HEK293 (cell line): ENCODE measurements around the gene OR4N5.

Experiments used
- CTCF ChIA-PET: fragments of 350-600 bp; formaldehyde crosslinking; extraction: SDS; loops from one replicate; lab custom pipeline; 2021; ENCODE audit warnings: antibody characterized with exemption; lab: Yijun Ruan, JAX
- POLR2A ChIA-PET: fragments of 300-600 bp; formaldehyde crosslinking; extraction: SDS; loops from one replicate; lab custom pipeline; 2020; ENCODE audit warnings: antibody characterized with exemption, inconsistent platforms; lab: Yijun Ruan, JAX
- H3K27ac ChIP-seq: fragments of 200-500 bp; sonication (Bioruptor generic); 2 replicates; pipeline ENCODE4 v1.5.1; 2014; ENCODE audit warnings: low read depth, low read length, control low read depth, inconsistent platforms; ENCODE audit errors: extremely low read depth
- H3K36me3 ChIP-seq, 2 experiments: fragments of 200-500 bp in 1 of 2; sonication (Bioruptor generic) in 1 of 2; 1 replicate in 1 of 2; 2 replicates in 1 of 2; pipeline ENCODE4 v1.5.1; 2014 to 2017; ENCODE audit warnings: inconsistent platforms in 2 of 2, low read length in 2 of 2; ENCODE audit not compliant: control insufficient read depth in 2 of 2, insufficient read depth in 1 of 2
- H3K4me1 ChIP-seq: fragments of 200-500 bp; sonication (Bioruptor generic); 2 replicates; pipeline ENCODE4 v1.5.1; 2014; ENCODE audit warnings: mild to moderate bottlenecking, low read length, inconsistent platforms; ENCODE audit not compliant: control insufficient read depth, insufficient read depth
- H3K4me3 ChIP-seq: 2 replicates; pipeline ENCODE4 v1.5.1; 2011; ENCODE audit warnings: low read depth, mild to moderate bottlenecking, control low read depth, low read length, moderate library complexity
- H3K9me3 ChIP-seq: fragments of 200-500 bp; sonication (Bioruptor generic); 2 replicates; pipeline ENCODE4 v1.5.1; 2014; ENCODE audit warnings: low read depth, low read length, inconsistent platforms; ENCODE audit not compliant: control insufficient read depth, insufficient read depth
- GLIS2 ChIP-seq: fragments of 450-650 bp; formaldehyde crosslinking; IDR thresholded peaks from 2 replicates; pipeline ENCODE4 v1.5.1; 2016; ENCODE audit warnings: missing biosample characterization, missing genetic modification characterization
- SCRT1 ChIP-seq: fragments of 450-650 bp; formaldehyde crosslinking; IDR thresholded peaks from 2 replicates; pipeline ENCODE4 v1.5.1; 2016; ENCODE audit warnings: missing biosample characterization, missing genetic modification characterization, borderline replicate concordance
- SETDB1 ChIP-seq: IDR thresholded peaks from one replicate; pipeline ENCODE4 v1.6.1; 2017; ENCODE audit warnings: mild to moderate bottlenecking, low read length, moderate library complexity, mixed read lengths; ENCODE audit not compliant: insufficient read length
- SP3 ChIP-seq: fragments of 450-650 bp; formaldehyde crosslinking; IDR thresholded peaks from 2 replicates; pipeline ENCODE4 v1.5.1; 2016; ENCODE audit warnings: missing biosample characterization, missing genetic modification characterization
- TRIM28 ChIP-seq: IDR thresholded peaks from 2 replicates; pipeline ENCODE4 v1.6.1; 2011; ENCODE audit warnings: low read length, control low read depth, borderline replicate concordance
- ZBTB48 ChIP-seq: fragments of 450-650 bp; formaldehyde crosslinking; IDR thresholded peaks from 2 replicates; pipeline ENCODE4 v1.5.1; 2016; ENCODE audit warnings: missing biosample characterization, missing genetic modification characterization
- ZNF10 ChIP-seq: fragments of 450-650 bp; formaldehyde crosslinking; IDR thresholded peaks from 2 replicates; pipeline ENCODE4 v1.5.1; 2017; ENCODE audit warnings: missing biosample characterization, missing genetic modification characterization
- ZNF157 ChIP-seq: fragments of 450-650 bp; formaldehyde crosslinking; IDR thresholded peaks from 2 replicates; pipeline ENCODE4 v1.5.1; 2016; ENCODE audit warnings: missing biosample characterization, missing genetic modification characterization
- ZNF221 ChIP-seq: fragments of 450-650 bp; formaldehyde crosslinking; IDR thresholded peaks from 2 replicates; pipeline ENCODE4 v1.5.1; 2017; ENCODE audit warnings: missing biosample characterization, missing genetic modification characterization, borderline replicate concordance
- ZNF266 ChIP-seq: fragments of 450-650 bp; formaldehyde crosslinking; IDR thresholded peaks from 2 replicates; pipeline ENCODE4 v1.5.1; 2016; ENCODE audit warnings: missing biosample characterization, missing genetic modification characterization, low read depth
- ZNF341 ChIP-seq: fragments of 450-650 bp; formaldehyde crosslinking; IDR thresholded peaks from 2 replicates; pipeline ENCODE4; 2016; ENCODE audit warnings: low read depth, missing biosample characterization, missing genetic modification characterization
- ZNF350 ChIP-seq: fragments of 450-650 bp; formaldehyde crosslinking; IDR thresholded peaks from 2 replicates; pipeline ENCODE4 v1.5.0; 2017; ENCODE audit warnings: missing biosample characterization, mild to moderate bottlenecking, missing genetic modification characterization
- ZNF561 ChIP-seq: fragments of 450-650 bp; IDR thresholded peaks from 2 replicates; pipeline ENCODE4 v1.5.1; 2018; ENCODE audit warnings: missing biosample characterization, missing genetic modification characterization, borderline replicate concordance
- ZNF585B ChIP-seq: fragments of 450-650 bp; formaldehyde crosslinking; IDR thresholded peaks from 2 replicates; pipeline ENCODE4 v1.5.1; 2016; ENCODE audit warnings: missing biosample characterization, missing genetic modification characterization
- ZNF792 ChIP-seq: fragments of 450-650 bp; formaldehyde crosslinking; IDR thresholded peaks from 2 replicates; pipeline ENCODE4 v1.5.1; 2016; ENCODE audit warnings: missing biosample characterization, missing genetic modification characterization
- ZNF843 ChIP-seq: fragments of 450-650 bp; formaldehyde crosslinking; IDR thresholded peaks from 2 replicates; pipeline ENCODE4 v1.5.1; 2016; ENCODE audit warnings: missing biosample characterization, missing genetic modification characterization
- TF ChIP-seq, protein P1 (sequence below): fragments of 450-650 bp; formaldehyde crosslinking; IDR thresholded peaks from 2 replicates; pipeline ENCODE4 v1.5.1; 2016; ENCODE audit warnings: missing biosample characterization, missing genetic modification characterization
- TF ChIP-seq, protein P2 (sequence below): fragments of 450-650 bp; IDR thresholded peaks from 2 replicates; pipeline ENCODE4 v1.5.1; 2018; ENCODE audit warnings: missing biosample characterization, missing genetic modification characterization
- TF ChIP-seq, protein P3 (sequence below): fragments of 450-650 bp; formaldehyde crosslinking; IDR thresholded peaks from 2 replicates; pipeline ENCODE4 v1.5.1; 2016; ENCODE audit warnings: missing biosample characterization, missing genetic modification characterization, borderline replicate concordance
- TF ChIP-seq, protein P4 (sequence below): fragments of 450-650 bp; formaldehyde crosslinking; IDR thresholded peaks from 2 replicates; pipeline ENCODE4 v1.5.1; 2016; ENCODE audit warnings: missing biosample characterization, missing genetic modification characterization

Gene OR4N5

DNA sequence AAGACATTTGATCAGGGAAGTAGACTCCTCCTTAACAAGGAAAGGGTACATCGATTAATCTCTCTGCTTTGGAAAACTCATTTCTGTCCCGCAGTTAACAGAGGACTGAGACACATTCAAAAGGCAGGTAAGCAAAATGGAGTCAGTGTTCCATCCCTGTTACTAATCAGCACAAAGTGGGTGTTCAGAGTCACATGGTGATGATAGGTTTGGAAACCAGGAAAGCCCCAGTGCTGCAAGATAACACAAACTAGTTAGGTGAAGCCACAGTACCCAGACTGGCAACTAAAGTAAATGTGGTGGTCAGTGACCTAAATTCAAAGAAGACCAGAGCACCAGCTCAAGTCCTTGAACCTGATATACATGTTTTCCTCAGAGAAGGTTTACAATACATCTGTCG lies 26.3 kb upstream of the OR4N5 start (continued):
- TF ChIP-seq, protein P1, sequence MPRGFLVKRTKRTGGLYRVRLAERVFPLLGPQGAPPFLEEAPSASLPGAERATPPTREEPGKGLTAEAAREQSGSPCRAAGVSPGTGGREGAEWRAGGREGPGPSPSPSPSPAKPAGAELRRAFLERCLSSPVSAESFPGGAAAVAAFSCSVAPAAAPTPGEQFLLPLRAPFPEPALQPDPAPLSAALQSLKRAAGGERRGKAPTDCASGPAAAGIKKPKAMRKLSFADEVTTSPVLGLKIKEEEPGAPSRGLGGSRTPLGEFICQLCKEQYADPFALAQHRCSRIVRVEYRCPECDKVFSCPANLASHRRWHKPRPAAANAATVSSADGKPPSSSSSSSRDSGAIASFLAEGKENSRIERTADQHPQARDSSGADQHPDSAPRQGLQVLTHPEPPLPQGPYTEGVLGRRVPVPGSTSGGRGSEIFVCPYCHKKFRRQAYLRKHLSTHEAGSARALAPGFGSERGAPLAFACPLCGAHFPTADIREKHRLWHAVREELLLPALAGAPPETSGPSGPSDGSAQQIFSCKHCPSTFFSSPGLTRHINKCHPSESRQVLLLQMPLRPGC = no peak
- TF ChIP-seq ZNF350 (tag by site-specific recombination) (no peak), ZNF792 (no peak), ZNF585B (tag by site-specific recombination) (no peak), ZNF266 (tag by site-specific recombination) (no peak)
- TF ChIP-seq, all 188 proteins: peak for 0

DNA sequence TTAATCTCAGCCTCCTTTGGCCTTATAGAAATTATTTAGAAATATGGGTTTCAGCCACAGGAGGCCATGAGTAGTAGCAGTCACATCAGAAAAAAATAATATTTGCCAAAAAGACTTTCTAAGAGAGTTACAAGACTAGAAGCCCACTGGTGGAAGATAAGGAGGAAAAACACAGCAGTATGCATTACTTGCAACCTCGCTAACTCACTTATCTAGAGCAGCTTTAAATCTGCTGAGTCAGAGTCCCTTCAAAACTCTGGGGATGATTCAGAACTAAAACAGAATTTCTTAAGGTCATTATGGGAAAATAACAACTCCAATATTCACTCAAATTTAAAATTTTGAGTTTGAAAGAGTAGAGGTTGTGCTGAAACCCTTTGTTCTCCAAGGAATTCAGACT lies 21.9 kb upstream of the OR4N5 start:
- H3K4me1 ChIP-seq = no peaks in the 10 kb centered on the region
- H3K36me3 ChIP-seq = no peaks in the 10 kb centered on the region
- CTCF ChIA-PET = interaction anchor here (0.5 kb wide), 1 partner anchor 21 kb away, joined by 3 read pairs; no protein-coding TSS in a partner anchor
- H3K4me3 ChIP-seq = no peak overlapping the region
- no peak for TF ChIP-seq GLIS2 (tag by site-specific recombination)
- no peak for TF ChIP-seq ZBTB48
- TF ChIP-seq, protein P2, sequence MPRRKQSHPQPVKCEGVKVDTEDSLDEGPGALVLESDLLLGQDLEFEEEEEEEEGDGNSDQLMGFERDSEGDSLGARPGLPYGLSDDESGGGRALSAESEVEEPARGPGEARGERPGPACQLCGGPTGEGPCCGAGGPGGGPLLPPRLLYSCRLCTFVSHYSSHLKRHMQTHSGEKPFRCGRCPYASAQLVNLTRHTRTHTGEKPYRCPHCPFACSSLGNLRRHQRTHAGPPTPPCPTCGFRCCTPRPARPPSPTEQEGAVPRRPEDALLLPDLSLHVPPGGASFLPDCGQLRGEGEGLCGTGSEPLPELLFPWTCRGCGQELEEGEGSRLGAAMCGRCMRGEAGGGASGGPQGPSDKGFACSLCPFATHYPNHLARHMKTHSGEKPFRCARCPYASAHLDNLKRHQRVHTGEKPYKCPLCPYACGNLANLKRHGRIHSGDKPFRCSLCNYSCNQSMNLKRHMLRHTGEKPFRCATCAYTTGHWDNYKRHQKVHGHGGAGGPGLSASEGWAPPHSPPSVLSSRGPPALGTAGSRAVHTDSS (tag by site-specific recombination) = no peak
- no peak for TF ChIP-seq ZNF10 (tag by site-specific recombination)
- TF ChIP-seq SCRT1 (tag by site-specific recombination) = no peak
- TF ChIP-seq ZNF561 (tag by site-specific recombination) = no peak
- TF ChIP-seq, protein P3, sequence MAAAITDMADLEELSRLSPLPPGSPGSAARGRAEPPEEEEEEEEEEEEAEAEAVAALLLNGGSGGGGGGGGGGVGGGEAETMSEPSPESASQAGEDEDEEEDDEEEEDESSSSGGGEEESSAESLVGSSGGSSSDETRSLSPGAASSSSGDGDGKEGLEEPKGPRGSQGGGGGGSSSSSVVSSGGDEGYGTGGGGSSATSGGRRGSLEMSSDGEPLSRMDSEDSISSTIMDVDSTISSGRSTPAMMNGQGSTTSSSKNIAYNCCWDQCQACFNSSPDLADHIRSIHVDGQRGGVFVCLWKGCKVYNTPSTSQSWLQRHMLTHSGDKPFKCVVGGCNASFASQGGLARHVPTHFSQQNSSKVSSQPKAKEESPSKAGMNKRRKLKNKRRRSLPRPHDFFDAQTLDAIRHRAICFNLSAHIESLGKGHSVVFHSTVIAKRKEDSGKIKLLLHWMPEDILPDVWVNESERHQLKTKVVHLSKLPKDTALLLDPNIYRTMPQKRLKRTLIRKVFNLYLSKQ = no peak
- no peaks in the 10 kb centered on the region for H3K9me3 ChIP-seq
- POLR2A ChIA-PET = no interaction called here
- H3K27ac ChIP-seq = no peak overlapping the region

DNA sequence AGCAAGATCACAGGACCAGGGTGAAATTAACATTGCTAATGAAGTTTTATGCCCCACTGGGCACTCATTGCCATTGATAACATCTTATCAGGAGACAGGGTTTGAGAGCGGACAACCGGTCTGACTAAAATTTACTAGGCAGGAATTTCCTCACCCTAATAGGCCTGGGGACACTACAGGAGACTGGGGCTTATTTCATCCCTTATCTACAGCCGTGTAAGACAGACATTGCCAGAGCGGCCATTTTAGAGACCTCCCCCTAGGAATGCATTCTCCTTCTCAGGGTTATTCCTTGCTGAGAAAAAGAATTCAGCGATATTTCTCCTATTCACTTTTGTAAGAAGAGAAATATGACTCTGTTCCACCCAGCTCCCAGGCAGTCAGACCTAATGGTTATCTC lies 19.8 kb upstream of the OR4N5 start:
- Histone ChIP-seq H3K4me1 (no peaks in the 10 kb centered on the region), H3K4me3 (no peak overlapping the region), H3K36me3 (no peaks in the 10 kb centered on the region), H3K27ac (no peak overlapping the region), H3K9me3 (no peaks in the 10 kb centered on the region)
- ChIA-PET POLR2A (no interaction called here), CTCF (no interaction called here)
- TF ChIP-seq ZNF221 (tag by site-specific recombination) (no peak), SP3 (tag by site-specific recombination) (no peak), ZNF843 (tag by site-specific recombination) (no peak), SETDB1 (peak; percentile 80), ZNF341 (tag by site-specific recombination) (no peak), ZNF157 (tag by site-specific recombination) (no peak), TRIM28 (peak; percentile 61; the same call in 1 of the 2 replicates)
- TF ChIP-seq, protein P4, sequence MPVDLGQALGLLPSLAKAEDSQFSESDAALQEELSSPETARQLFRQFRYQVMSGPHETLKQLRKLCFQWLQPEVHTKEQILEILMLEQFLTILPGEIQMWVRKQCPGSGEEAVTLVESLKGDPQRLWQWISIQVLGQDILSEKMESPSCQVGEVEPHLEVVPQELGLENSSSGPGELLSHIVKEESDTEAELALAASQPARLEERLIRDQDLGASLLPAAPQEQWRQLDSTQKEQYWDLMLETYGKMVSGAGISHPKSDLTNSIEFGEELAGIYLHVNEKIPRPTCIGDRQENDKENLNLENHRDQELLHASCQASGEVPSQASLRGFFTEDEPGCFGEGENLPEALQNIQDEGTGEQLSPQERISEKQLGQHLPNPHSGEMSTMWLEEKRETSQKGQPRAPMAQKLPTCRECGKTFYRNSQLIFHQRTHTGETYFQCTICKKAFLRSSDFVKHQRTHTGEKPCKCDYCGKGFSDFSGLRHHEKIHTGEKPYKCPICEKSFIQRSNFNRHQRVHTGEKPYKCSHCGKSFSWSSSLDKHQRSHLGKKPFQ (tag by site-specific recombination) = no peak
